ENCODE results near the gene ABI2. TPM values are rescaled to one million over a fixed set of nuclear protein-coding genes. Genes with fewer than 3 reads are reported as not detected.

Gene ABI2
- total RNA-seq, 1 experiment from 2014 or later = 75.6 TPM

DNA sequence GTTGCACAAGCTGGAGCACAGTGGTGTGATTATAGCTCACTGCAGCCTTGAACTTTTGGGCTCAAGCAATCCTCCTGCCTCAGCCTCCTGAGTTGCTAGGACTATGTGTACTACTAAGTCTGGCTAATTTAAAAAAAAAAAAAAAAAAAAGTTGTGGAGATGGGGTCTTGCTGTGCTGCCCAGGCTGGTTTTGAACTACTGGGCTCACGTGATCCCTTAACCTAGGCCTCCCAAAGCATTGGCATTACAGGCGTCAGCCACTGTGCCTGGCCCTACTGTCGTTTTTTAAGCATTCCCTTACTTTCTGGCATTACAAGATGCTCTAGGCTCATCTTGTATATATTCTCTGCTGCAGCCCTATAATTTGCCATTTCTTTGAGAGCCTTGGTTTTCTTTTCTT is 118.6 kb downstream of the ABI2 start:
- intact Hi-C loops (cut with micrococcal nuclease) = no loop called here
- DNase-seq (ENCODE audit: low read depth, low spot score) (no peak), ATAC-seq (no peak)
- no peaks in the 10 kb centered on the region for H3K9me3 ChIP-seq (ENCODE audit: control insufficient read depth in 1 of 2, insufficient read depth in 1 of 2, low read depth in 1 of 2, low read length in 2 of 2)
- POLR2A ChIA-PET = interaction anchor here (0.5 kb wide), 1 partner anchor 212 kb away, joined by 4 read pairs; no protein-coding TSS in a partner anchor
- TF ChIP-seq SRF (IDR thresholded peaks at IDR 0.05; ENCODE audit: low read depth) = no peak
- no peak for TF ChIP-seq EGR1 (IDR thresholded peaks at IDR 0.05; ENCODE audit: low read depth)
- TF ChIP-seq CEBPB (IDR thresholded peaks at IDR 0.05; ENCODE audit: low read depth) = no peak
- TF ChIP-seq, protein P1, sequence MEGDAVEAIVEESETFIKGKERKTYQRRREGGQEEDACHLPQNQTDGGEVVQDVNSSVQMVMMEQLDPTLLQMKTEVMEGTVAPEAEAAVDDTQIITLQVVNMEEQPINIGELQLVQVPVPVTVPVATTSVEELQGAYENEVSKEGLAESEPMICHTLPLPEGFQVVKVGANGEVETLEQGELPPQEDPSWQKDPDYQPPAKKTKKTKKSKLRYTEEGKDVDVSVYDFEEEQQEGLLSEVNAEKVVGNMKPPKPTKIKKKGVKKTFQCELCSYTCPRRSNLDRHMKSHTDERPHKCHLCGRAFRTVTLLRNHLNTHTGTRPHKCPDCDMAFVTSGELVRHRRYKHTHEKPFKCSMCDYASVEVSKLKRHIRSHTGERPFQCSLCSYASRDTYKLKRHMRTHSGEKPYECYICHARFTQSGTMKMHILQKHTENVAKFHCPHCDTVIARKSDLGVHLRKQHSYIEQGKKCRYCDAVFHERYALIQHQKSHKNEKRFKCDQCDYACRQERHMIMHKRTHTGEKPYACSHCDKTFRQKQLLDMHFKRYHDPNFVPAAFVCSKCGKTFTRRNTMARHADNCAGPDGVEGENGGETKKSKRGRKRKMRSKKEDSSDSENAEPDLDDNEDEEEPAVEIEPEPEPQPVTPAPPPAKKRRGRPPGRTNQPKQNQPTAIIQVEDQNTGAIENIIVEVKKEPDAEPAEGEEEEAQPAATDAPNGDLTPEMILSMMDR (IDR thresholded peaks at IDR 0.05 in 2 of 3, conservative IDR thresholded peaks at IDR 0.05 in 1 of 3; ENCODE audit: borderline replicate concordance in 1 of 3, insufficient read depth in 1 of 3, low read depth in 2 of 3, low read length in 2 of 3) = no peak
- no peak for TF ChIP-seq ELF1 (IDR thresholded peaks at IDR 0.05; ENCODE audit: borderline replicate concordance, low read depth)
- no peak for TF ChIP-seq EZH2phosphoT487 (IDR thresholded peaks at IDR 0.05; ENCODE audit: borderline replicate concordance)
- TF ChIP-seq, protein P2, sequence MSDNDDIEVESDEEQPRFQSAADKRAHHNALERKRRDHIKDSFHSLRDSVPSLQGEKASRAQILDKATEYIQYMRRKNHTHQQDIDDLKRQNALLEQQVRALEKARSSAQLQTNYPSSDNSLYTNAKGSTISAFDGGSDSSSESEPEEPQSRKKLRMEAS (IDR thresholded peaks at IDR 0.05) = no peak
- TF ChIP-seq YY1 (IDR thresholded peaks at IDR 0.05; ENCODE audit: extremely low read depth, insufficient replicate concordance, low read depth, low read length) = no peak
- TF ChIP-seq POLR2A (IDR thresholded peaks at IDR 0.05; ENCODE audit: borderline replicate concordance, extremely low read depth, insufficient read depth, insufficient read length) = no peak
- TF ChIP-seq, protein P3, sequence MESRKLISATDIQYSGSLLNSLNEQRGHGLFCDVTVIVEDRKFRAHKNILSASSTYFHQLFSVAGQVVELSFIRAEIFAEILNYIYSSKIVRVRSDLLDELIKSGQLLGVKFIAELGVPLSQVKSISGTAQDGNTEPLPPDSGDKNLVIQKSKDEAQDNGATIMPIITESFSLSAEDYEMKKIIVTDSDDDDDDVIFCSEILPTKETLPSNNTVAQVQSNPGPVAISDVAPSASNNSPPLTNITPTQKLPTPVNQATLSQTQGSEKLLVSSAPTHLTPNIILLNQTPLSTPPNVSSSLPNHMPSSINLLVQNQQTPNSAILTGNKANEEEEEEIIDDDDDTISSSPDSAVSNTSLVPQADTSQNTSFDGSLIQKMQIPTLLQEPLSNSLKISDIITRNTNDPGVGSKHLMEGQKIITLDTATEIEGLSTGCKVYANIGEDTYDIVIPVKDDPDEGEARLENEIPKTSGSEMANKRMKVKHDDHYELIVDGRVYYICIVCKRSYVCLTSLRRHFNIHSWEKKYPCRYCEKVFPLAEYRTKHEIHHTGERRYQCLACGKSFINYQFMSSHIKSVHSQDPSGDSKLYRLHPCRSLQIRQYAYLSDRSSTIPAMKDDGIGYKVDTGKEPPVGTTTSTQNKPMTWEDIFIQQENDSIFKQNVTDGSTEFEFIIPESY (IDR thresholded peaks at IDR 0.05; ENCODE audit: extremely low read depth, insufficient replicate concordance, low read length) = no peak
- no peak for TF ChIP-seq EZH2 (IDR thresholded peaks at IDR 0.05)
- TF ChIP-seq SP1 (IDR thresholded peaks at IDR 0.05; ENCODE audit: low read depth) = no peak
- TF ChIP-seq TCF7L2 (IDR thresholded peaks at IDR 0.05; ENCODE audit: borderline replicate concordance, extremely low read depth, insufficient read depth, insufficient read length) = no peak
- TF ChIP-seq RAD21 (IDR thresholded peaks at IDR 0.05; ENCODE audit: low read depth) = no peak
- no peak for TF ChIP-seq POLR2AphosphoS5 (IDR thresholded peaks at IDR 0.05; ENCODE audit: low read depth, low read length)
- TF ChIP-seq FOSL1 (IDR thresholded peaks at IDR 0.05; ENCODE audit: low read depth) = no peak
- no peak for TF ChIP-seq SIN3A (IDR thresholded peaks at IDR 0.05; ENCODE audit: low read depth)
- TF ChIP-seq, protein P4, sequence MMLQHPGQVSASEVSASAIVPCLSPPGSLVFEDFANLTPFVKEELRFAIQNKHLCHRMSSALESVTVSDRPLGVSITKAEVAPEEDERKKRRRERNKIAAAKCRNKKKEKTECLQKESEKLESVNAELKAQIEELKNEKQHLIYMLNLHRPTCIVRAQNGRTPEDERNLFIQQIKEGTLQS (IDR thresholded peaks at IDR 0.05) = no peak
- no peak for TF ChIP-seq CBX3 (IDR thresholded peaks at IDR 0.05; ENCODE audit: low read depth)
- H2AFZ ChIP-seq (ENCODE audit: low read depth, low read length, poor library complexity, severe bottlenecking) = no peak overlapping the region
- H3K27me3 ChIP-seq (ENCODE audit: insufficient read depth, low read length) = no peaks in the 10 kb centered on the region
- no peaks in the 10 kb centered on the region for H3K79me2 ChIP-seq (ENCODE audit: insufficient read depth, low read length)
- H3K9ac ChIP-seq (ENCODE audit: low read length) = no peak overlapping the region
- H3K27ac ChIP-seq (ENCODE audit: low read depth, low read length) = no peak overlapping the region
- H4K20me1 ChIP-seq (ENCODE audit: insufficient read depth) = no peaks in the 10 kb centered on the region
- H3K4me2 ChIP-seq (ENCODE audit: low read length) = no peak overlapping the region
- H3K36me3 ChIP-seq (ENCODE audit: control insufficient read depth in 1 of 2, insufficient read depth in 2 of 2, low read length in 2 of 2) = peaks cover 0 to 14% of the 10 kb centered on the region in 2 experiments; a peak in 1 of 4 replicates
- no peak overlapping the region for H3K4me3 ChIP-seq (replicated peaks in 1 of 2; ENCODE audit: low read depth in 1 of 2, low read length in 2 of 2)
- RAD21 ChIA-PET (ENCODE audit: low non-redundant PET in 1 of 2, low total read pairs in 2 of 2, uncharacterized antibody in 2 of 2, unreplicated experiment in 2 of 2) = no interaction called here
- peaks cover 11 to 15% of the 10 kb centered on the region in 2 experiments for H3K4me1 ChIP-seq (ENCODE audit: control insufficient read depth in 1 of 2, insufficient read depth in 2 of 2, low read length in 2 of 2)
- CTCF ChIA-PET = no interaction called here
- BruUV-seq (replicated peaks) = no TSS peak
- no peaks in the 10 kb centered on the region for H3K9me2 ChIP-seq (ENCODE audit: insufficient read depth)

Data from HCT116 (cell line).